NB4 (cell line): ENCODE results near the gene PAX5.

Experiments used
- MYC ChIP-seq: IDR thresholded peaks from 2 replicates; pipeline ENCODE4 v1.6.1; 2011; ENCODE audit warnings: low read depth, low read length
- POLR2A ChIP-seq: IDR thresholded peaks from 2 replicates; pipeline ENCODE4 v1.6.1; 2011; ENCODE audit warnings: mild to moderate bottlenecking; ENCODE audit not compliant: insufficient read length; ENCODE audit errors: extremely low read depth
- TF ChIP-seq, protein P1 (sequence below): IDR thresholded peaks from one replicate; pipeline ENCODE4 v1.5.1; 2012; ENCODE audit warnings: low read depth, low read length
- TF ChIP-seq, protein P2 (sequence below): IDR thresholded peaks from 2 replicates; pipeline ENCODE4 v1.6.1; 2011; ENCODE audit warnings: low read depth, low read length

DNA sequence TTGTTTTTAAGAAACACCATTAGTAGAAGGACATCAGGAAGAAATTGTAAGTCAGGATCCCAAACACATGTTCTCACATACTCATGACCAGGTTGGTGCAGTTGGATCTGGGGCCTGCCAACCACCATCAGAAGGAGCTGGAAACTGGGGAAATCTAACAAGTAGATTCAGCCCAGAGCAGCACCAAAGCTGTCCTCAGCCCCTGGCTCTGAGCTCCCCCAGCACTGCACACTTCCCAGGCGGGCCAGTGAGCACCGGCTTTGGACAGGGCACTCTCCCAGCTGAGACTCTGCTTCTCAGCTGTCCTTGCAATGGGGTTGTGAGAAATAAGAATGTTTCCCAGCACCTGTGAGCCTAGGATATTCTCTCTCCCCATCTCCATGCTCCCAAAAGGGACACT is 162.5 kb downstream of the PAX5 start:
- TF ChIP-seq POLR2A (no peak), MYC (no peak)
- TF ChIP-seq, protein P1, sequence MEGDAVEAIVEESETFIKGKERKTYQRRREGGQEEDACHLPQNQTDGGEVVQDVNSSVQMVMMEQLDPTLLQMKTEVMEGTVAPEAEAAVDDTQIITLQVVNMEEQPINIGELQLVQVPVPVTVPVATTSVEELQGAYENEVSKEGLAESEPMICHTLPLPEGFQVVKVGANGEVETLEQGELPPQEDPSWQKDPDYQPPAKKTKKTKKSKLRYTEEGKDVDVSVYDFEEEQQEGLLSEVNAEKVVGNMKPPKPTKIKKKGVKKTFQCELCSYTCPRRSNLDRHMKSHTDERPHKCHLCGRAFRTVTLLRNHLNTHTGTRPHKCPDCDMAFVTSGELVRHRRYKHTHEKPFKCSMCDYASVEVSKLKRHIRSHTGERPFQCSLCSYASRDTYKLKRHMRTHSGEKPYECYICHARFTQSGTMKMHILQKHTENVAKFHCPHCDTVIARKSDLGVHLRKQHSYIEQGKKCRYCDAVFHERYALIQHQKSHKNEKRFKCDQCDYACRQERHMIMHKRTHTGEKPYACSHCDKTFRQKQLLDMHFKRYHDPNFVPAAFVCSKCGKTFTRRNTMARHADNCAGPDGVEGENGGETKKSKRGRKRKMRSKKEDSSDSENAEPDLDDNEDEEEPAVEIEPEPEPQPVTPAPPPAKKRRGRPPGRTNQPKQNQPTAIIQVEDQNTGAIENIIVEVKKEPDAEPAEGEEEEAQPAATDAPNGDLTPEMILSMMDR = no peak
- TF ChIP-seq, protein P2, sequence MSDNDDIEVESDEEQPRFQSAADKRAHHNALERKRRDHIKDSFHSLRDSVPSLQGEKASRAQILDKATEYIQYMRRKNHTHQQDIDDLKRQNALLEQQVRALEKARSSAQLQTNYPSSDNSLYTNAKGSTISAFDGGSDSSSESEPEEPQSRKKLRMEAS = no peak
